C4-2B (cell line): ENCODE results near the gene ERBB4.

Experiments
- ZFX ChIP-seq: fragments of 450-650 bp; IDR thresholded peaks from 2 replicates; pipeline ENCODE4 v1.6.1; 2017
- TF ChIP-seq, protein P1 (sequence below): fragments of 450-650 bp; conservative IDR thresholded peaks from 2 replicates; pipeline ENCODE4 v1.5.1; 2017; ENCODE audit warnings: mild to moderate bottlenecking

GRCh38 chr2:211665299-211665698, 873.3 kb downstream of the ERBB4 start:
- TF ChIP-seq, protein P1, sequence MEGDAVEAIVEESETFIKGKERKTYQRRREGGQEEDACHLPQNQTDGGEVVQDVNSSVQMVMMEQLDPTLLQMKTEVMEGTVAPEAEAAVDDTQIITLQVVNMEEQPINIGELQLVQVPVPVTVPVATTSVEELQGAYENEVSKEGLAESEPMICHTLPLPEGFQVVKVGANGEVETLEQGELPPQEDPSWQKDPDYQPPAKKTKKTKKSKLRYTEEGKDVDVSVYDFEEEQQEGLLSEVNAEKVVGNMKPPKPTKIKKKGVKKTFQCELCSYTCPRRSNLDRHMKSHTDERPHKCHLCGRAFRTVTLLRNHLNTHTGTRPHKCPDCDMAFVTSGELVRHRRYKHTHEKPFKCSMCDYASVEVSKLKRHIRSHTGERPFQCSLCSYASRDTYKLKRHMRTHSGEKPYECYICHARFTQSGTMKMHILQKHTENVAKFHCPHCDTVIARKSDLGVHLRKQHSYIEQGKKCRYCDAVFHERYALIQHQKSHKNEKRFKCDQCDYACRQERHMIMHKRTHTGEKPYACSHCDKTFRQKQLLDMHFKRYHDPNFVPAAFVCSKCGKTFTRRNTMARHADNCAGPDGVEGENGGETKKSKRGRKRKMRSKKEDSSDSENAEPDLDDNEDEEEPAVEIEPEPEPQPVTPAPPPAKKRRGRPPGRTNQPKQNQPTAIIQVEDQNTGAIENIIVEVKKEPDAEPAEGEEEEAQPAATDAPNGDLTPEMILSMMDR, result no peak
- TF ChIP-seq ZFX, result no peak
